PC-9 (cell line): Measurements from ENCODE around the gene EHD4. TPM values are rescaled to one million over a fixed set of nuclear protein-coding genes. Genes with fewer than 3 reads are reported as not detected.

Experiments
- BruUV-seq: library from RNA; stranded (reverse); fragments of 400-500 nt; replicated peaks from 2 replicates; lab custom pipeline; 2021; lab: Mats Ljungman, UMichigan
- CTCF ChIA-PET: fragments of 300-600 bp; sonication (Branson Sonifier 250); formaldehyde crosslinking; loops from one replicate; lab custom pipeline; 2022; ENCODE audit warnings: antibody characterized with exemption; lab: Charles Lee
- POLR2A ChIA-PET: fragments of 300-600 bp; sonication (Branson Sonifier 250); formaldehyde crosslinking; loops from one replicate; lab custom pipeline; 2022; ENCODE audit warnings: antibody characterized with exemption; ENCODE audit not compliant: unreplicated experiment; lab: Charles Lee
- DNase-seq, 2 experiments: peaks; one replicate each; pipeline versions ENCODE4 v3.0.0 to v3.0.0-alpha.2; 2015 to 2022; ENCODE audit warnings: mixed read lengths in 1 of 2
- H2AFZ ChIP-seq: fragments of 200-600 bp; sonication (generic); 2 replicates; pipeline ENCODE4 v1.8.1; 2017; ENCODE audit warnings: antibody characterized with exemption
- H3F3A ChIP-seq: fragments of 200-600 bp; sonication (generic); 2 replicates; pipeline ENCODE4 v1.8.1; 2017; ENCODE audit warnings: antibody characterized with exemption, mild to moderate bottlenecking, low read depth; ENCODE audit not compliant: insufficient read depth
- H3K27ac ChIP-seq: fragments of 200-600 bp; sonication (generic); 2 replicates; pipeline ENCODE4 v1.6.1; 2016; ENCODE audit warnings: mixed run types
- H3K27me3 ChIP-seq: fragments of 200-600 bp; sonication (generic); 2 replicates; pipeline ENCODE4 v1.6.1; 2016; ENCODE audit warnings: low read depth, mixed run types; ENCODE audit not compliant: insufficient read depth
- H3K36me3 ChIP-seq: fragments of 200-600 bp; sonication (generic); 2 replicates; pipeline ENCODE4 v1.6.1; 2016; ENCODE audit warnings: low read depth, mixed run types
- H3K4me1 ChIP-seq: fragments of 200-600 bp; sonication (generic); replicated peaks from 2 replicates; pipeline ENCODE4 v1.6.1; 2016; ENCODE audit warnings: mixed run types; ENCODE audit not compliant: insufficient read depth
- H3K4me2 ChIP-seq: fragments of 200-600 bp; sonication (generic); 2 replicates; pipeline ENCODE4 v1.6.1; 2017; ENCODE audit warnings: mixed run types
- H3K4me3 ChIP-seq: fragments of 200-600 bp; sonication (generic); 2 replicates; pipeline ENCODE4 v1.6.1; 2016; ENCODE audit warnings: mixed run types
- H3K79me2 ChIP-seq: fragments of 200-600 bp; sonication (generic); 2 replicates; pipeline ENCODE4 v1.6.1; 2017; ENCODE audit warnings: low read depth, mixed run types
- H3K9me2 ChIP-seq: fragments of 200-600 bp; sonication (generic); 2 replicates; pipeline ENCODE4 v1.8.1; 2017; ENCODE audit warnings: mild to moderate bottlenecking; ENCODE audit not compliant: insufficient read depth
- H3K9me3 ChIP-seq: fragments of 200-600 bp; sonication (generic); 2 replicates; pipeline ENCODE4 v1.8.1; 2016; ENCODE audit warnings: low read depth; ENCODE audit not compliant: insufficient read depth
- H4K20me1 ChIP-seq: fragments of 200-600 bp; sonication (generic); 2 replicates; pipeline ENCODE4 v1.8.1; 2017; ENCODE audit not compliant: insufficient read depth
- EZH2 ChIP-seq: fragments of 200-600 bp; sonication (generic); IDR thresholded peaks from 2 replicates; pipeline ENCODE4 v1.8.0; 2017; ENCODE audit warnings: antibody characterized with exemption, low read depth
- intact Hi-C: fragments of 100-400 bp; cut with micrococcal nuclease; formaldehyde crosslinking; loops from one replicate; pipeline ENCODE4 v1.10.0; 2022; ENCODE audit not compliant: unreplicated experiment
- total RNA-seq: library from RNA; stranded (reverse); gene quantifications from 2 replicates; pipeline ENCODE4 v1.2.3, GENCODE V29; 2021
- TF ChIP-seq, protein P1 (sequence below): fragments of 200-600 bp; sonication (generic); conservative IDR thresholded peaks from 2 replicates; pipeline ENCODE4 v1.6.1; 2017; ENCODE audit warnings: mixed run types, antibody characterized with exemption, mild to moderate bottlenecking, moderate library complexity

EHD4 gene
- total RNA-seq, 1 experiment from 2014 or later: 18.1 TPM

DNA sequence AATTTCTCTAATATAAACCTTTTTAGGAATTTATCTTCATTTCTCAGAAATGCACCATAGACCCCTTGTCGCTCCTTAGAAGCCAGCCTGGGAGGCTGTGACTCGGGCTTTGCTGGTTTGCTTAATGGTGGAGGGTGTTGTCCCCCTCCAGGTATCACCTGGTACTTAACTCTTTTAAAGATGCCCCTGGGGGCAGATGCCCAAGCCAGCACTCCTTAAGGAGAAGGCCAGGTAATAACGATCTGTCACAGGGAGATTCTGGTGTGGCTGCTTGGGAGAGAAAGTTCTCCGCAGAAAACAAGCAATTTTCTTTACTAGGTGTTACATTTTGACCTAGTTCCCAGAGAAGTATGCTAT lies 22.3 kb downstream of the EHD4 start:
- no peak overlapping the region for H3K4me3 ChIP-seq
- H3F3A ChIP-seq: no peaks in the 10 kb centered on the region
- BruUV-seq: no TSS peak
- no peaks in the 10 kb centered on the region for H3K79me2 ChIP-seq
- no peaks in the 10 kb centered on the region; the same call in 1 of the 2 replicates for H3K4me1 ChIP-seq
- DNase-seq: no peak
- H3K9me3 ChIP-seq: no peaks in the 10 kb centered on the region
- H2AFZ ChIP-seq: no peak overlapping the region
- CTCF ChIA-PET: no interaction called here
- H3K27me3 ChIP-seq: no peaks in the 10 kb centered on the region
- intact Hi-C loops: no loop called here
- no peaks in the 10 kb centered on the region for H3K36me3 ChIP-seq
- POLR2A ChIA-PET: interaction anchor here (0.6 kb wide), 1 partner anchor 38 kb away, joined by 3 read pairs; no protein-coding TSS in a partner anchor
- no peaks in the 10 kb centered on the region for H3K9me2 ChIP-seq
- H3K27ac ChIP-seq: no peak overlapping the region
- no peaks in the 10 kb centered on the region; the same call in 1 of the 2 replicates for H4K20me1 ChIP-seq
- no peak overlapping the region for H3K4me2 ChIP-seq
- TF ChIP-seq, protein P1, sequence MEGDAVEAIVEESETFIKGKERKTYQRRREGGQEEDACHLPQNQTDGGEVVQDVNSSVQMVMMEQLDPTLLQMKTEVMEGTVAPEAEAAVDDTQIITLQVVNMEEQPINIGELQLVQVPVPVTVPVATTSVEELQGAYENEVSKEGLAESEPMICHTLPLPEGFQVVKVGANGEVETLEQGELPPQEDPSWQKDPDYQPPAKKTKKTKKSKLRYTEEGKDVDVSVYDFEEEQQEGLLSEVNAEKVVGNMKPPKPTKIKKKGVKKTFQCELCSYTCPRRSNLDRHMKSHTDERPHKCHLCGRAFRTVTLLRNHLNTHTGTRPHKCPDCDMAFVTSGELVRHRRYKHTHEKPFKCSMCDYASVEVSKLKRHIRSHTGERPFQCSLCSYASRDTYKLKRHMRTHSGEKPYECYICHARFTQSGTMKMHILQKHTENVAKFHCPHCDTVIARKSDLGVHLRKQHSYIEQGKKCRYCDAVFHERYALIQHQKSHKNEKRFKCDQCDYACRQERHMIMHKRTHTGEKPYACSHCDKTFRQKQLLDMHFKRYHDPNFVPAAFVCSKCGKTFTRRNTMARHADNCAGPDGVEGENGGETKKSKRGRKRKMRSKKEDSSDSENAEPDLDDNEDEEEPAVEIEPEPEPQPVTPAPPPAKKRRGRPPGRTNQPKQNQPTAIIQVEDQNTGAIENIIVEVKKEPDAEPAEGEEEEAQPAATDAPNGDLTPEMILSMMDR: no peak
- no peak for TF ChIP-seq EZH2

DNA sequence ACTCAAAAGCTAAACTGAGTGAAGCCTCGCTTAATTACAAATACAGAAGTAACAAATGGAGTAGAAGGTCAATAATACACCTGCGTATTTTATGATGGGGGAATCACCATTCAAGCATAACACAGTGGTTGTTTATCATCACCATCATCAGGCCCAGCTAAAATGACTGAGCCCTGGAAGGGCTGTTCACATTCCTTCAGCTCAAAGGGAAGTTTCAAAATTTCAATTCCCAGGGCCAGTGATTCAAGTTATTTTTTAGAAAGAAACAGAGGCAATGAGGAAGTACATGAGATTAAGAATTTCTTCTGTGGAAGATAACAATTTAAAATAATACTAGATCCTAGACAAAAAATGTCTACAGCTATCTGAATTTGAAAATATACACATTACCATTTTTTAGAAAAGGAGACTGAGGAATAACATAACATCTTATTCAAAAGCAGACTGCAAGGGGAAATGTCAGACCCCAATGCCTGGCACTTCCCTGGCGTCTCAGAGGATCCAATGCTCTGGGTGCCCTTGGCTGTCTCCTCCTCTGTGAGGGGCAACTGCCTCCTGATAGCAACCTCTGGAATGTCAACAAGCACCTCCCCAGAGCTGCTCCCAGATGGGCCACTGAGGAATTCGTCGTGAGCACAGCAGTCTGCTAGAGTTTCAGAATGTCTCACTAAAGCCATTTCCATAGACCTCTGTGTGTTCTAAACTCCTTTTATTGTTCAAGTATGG lies 22.8 kb downstream of the EHD4 start:
- Histone ChIP-seq H3K36me3 (no peaks in the 10 kb centered on the region), H3K27ac (no peak overlapping the region)

DNA sequence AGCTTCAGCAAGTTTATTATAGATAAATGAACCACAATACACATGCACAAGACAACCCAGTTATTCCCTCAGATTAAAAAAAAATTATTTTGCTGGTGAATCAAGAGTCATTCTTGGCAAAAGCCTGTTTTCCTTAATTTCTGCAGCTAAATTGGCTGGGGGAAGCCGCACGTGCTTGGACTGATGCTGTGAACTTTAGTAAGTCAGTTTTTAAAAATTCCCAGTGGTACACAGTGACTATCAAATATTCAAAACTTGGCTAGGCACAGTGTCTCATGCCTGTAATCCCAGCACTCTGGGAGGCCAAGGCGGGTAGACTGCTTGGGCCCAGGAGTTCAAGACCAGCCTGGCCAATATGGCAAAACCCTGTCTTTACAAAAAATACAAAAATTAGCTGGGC lies 23.9 kb downstream of the EHD4 start:
- Histone ChIP-seq H3F3A (0 out of 2 replicates have a peak, but pooled peaks cover 5% of the 10 kb centered on the region), H3K4me1 (peaks cover 15% of the 10 kb centered on the region), H2AFZ (no peak overlapping the region), H4K20me1 (no peaks in the 10 kb centered on the region; the same call in 1 of the 2 replicates), H3K79me2 (no peaks in the 10 kb centered on the region), H3K36me3 (no peaks in the 10 kb centered on the region), H3K9me3 (no peaks in the 10 kb centered on the region), H3K27ac (no peak overlapping the region), H3K4me2 (no peak overlapping the region), H3K4me3 (no peak overlapping the region), H3K27me3 (no peaks in the 10 kb centered on the region), H3K9me2 (no peaks in the 10 kb centered on the region)
- no TSS peak for BruUV-seq
- POLR2A ChIA-PET: no interaction called here
- TF ChIP-seq EZH2: no peak
- TF ChIP-seq, protein P1: no peak
- CTCF ChIA-PET: interaction anchor here (0.7 kb wide), 1 partner anchor 27 kb away, joined by 4 read pairs; no protein-coding TSS in a partner anchor
- intact Hi-C loops: no loop called here
- DNase-seq: no peak

More for the DNA sequence above, 22.8 kb downstream of the EHD4 start:
- H3K79me2 ChIP-seq: no peaks in the 10 kb centered on the region
- intact Hi-C loops: no loop called here
- BruUV-seq: no TSS peak
- no peak overlapping the region for H2AFZ ChIP-seq
- H3K9me3 ChIP-seq: no peaks in the 10 kb centered on the region
- no peaks in the 10 kb centered on the region for H3K9me2 ChIP-seq
- no peak for TF ChIP-seq EZH2
- TF ChIP-seq, protein P1: no peak
- no peaks in the 10 kb centered on the region for H3K27me3 ChIP-seq
- DNase-seq: no peak
- no peaks in the 10 kb centered on the region; the same call in 1 of the 2 replicates for H4K20me1 ChIP-seq
- CTCF ChIA-PET: no interaction called here
- H3F3A ChIP-seq: 0 out of 2 replicates have a peak, but pooled peaks cover 3% of the 10 kb centered on the region
- no peak overlapping the region for H3K4me2 ChIP-seq
- H3K4me1 ChIP-seq: peaks cover 5% of the 10 kb centered on the region
- POLR2A ChIA-PET: interaction anchor here (0.6 kb wide), 2 partner anchors 23 to 37 kb away, joined by 3 to 6 read pairs; partner anchors contain the start of gene EHD4
- H3K4me3 ChIP-seq: no peak overlapping the region
